Panc1 (cell line): Measurements from ENCODE around the gene HOXA7. TPM values are rescaled to one million over a fixed set of nuclear protein-coding genes. Genes with fewer than 3 reads are reported as not detected.

Experiments used
- ATAC-seq: fragments of 200-7000 bp; cut with Tn5 transposase; 2 replicates; pipeline ENCODE4 v1.9.1; 2020; ENCODE audit warnings: mild to moderate bottlenecking, moderate library complexity
- BruUV-seq: library from RNA; stranded (reverse); fragments of 400-500 nt; replicated peaks from 2 replicates; lab custom pipeline; 2021; lab: Mats Ljungman, UMichigan
- CTCF ChIA-PET: fragments of 300-600 bp; sonication (Branson Sonifier 250); formaldehyde crosslinking; loops from one replicate; lab custom pipeline; 2022; ENCODE audit warnings: antibody characterized with exemption; lab: Charles Lee
- POLR2A ChIA-PET: fragments of 300-600 bp; sonication (Branson Sonifier 250); formaldehyde crosslinking; loops from one replicate; lab custom pipeline; 2022; ENCODE audit warnings: antibody characterized with exemption; lab: Charles Lee
- DNase-seq: peaks from one replicate; pipeline ENCODE4 v3.0.0-alpha.2; 2010; ENCODE audit warnings: low read depth, low spot score
- H3K27ac ChIP-seq: 2 replicates; pipeline ENCODE4 v1.5.1; 2011; ENCODE audit warnings: mild to moderate bottlenecking, low read length, inconsistent platforms
- H3K27me3 ChIP-seq: fragments of 200-500 bp; sonication (Bioruptor generic); 2 replicates; pipeline ENCODE4 v1.6.0; 2014; ENCODE audit warnings: low read length, inconsistent platforms; ENCODE audit not compliant: control insufficient read depth, insufficient read depth
- H3K36me3 ChIP-seq: fragments of 200-500 bp; sonication (Bioruptor generic); 2 replicates; pipeline ENCODE4 v1.5.1; 2014; ENCODE audit warnings: inconsistent platforms, mild to moderate bottlenecking, low read length, moderate library complexity; ENCODE audit not compliant: control insufficient read depth, insufficient read depth
- H3K4me1 ChIP-seq: 2 replicates; pipeline ENCODE4 v1.5.1; 2011; ENCODE audit warnings: inconsistent platforms, mild to moderate bottlenecking, low read length, moderate library complexity; ENCODE audit not compliant: control insufficient read depth, insufficient read depth
- H3K4me3 ChIP-seq, 2 experiments: 2 replicates each; pipeline ENCODE4 v1.5.1; 2011 to 2012; ENCODE audit warnings: low read depth in 2 of 2, low read length in 2 of 2, mild to moderate bottlenecking in 2 of 2, inconsistent platforms in 1 of 2, moderate library complexity in 1 of 2
- H3K9me3 ChIP-seq: fragments of 200-500 bp; sonication (Bioruptor generic); 2 replicates; pipeline ENCODE4 v1.5.1; 2014; ENCODE audit warnings: low read depth, mild to moderate bottlenecking, inconsistent platforms, low read length, moderate library complexity; ENCODE audit not compliant: control insufficient read depth, insufficient read depth
- CTCF ChIP-seq: fragments of 450-650 bp; IDR thresholded peaks from 2 replicates; pipeline ENCODE4 v1.5.1; 2017; ENCODE audit warnings: mild to moderate bottlenecking
- POLR2AphosphoS5 ChIP-seq: IDR thresholded peaks from 2 replicates; pipeline ENCODE4 v1.6.1; 2012; ENCODE audit warnings: mild to moderate bottlenecking, low read depth, low read length, moderate library complexity
- SIN3A ChIP-seq: IDR thresholded peaks from 2 replicates; pipeline ENCODE4 v1.6.1; 2012; ENCODE audit warnings: low read depth, mild to moderate bottlenecking, low read length, moderate library complexity, borderline replicate concordance; ENCODE audit not compliant: insufficient read depth
- TCF7L2 ChIP-seq: IDR thresholded peaks from 2 replicates; pipeline ENCODE4 v1.6.1; 2011; ENCODE audit warnings: mild to moderate bottlenecking, low read depth, low read length, inconsistent platforms
- in situ Hi-C: cut with HindIII; loops from 2 replicates; pipeline ENCODE4 v1.10.0; 2016; ENCODE audit warnings: low sequenced_read_pairs, low pct_unique_long_range_greater_than_20kb
- intact Hi-C: fragments of 100-400 bp; cut with micrococcal nuclease; formaldehyde crosslinking; loops from one replicate; pipeline ENCODE4 v1.10.0; 2022; ENCODE audit not compliant: unreplicated experiment
- total RNA-seq: library from RNA; stranded (reverse); gene quantifications from one replicate; pipeline ENCODE4 v1.2.1, GENCODE V29; 2021; ENCODE audit not compliant: unreplicated experiment
- TF ChIP-seq, protein P1 (sequence below), 2 experiments: IDR thresholded peaks; 2 replicates each; pipeline ENCODE4 v1.6.1; 2011 to 2012; ENCODE audit warnings: low read depth in 2 of 2, control low read depth in 1 of 2, low read length in 1 of 2, mild to moderate bottlenecking in 1 of 2, moderate library complexity in 1 of 2; ENCODE audit not compliant: insufficient read depth in 1 of 2

Gene HOXA7
- total RNA-seq, 1 experiment from 2014 or later = not detected

DNA sequence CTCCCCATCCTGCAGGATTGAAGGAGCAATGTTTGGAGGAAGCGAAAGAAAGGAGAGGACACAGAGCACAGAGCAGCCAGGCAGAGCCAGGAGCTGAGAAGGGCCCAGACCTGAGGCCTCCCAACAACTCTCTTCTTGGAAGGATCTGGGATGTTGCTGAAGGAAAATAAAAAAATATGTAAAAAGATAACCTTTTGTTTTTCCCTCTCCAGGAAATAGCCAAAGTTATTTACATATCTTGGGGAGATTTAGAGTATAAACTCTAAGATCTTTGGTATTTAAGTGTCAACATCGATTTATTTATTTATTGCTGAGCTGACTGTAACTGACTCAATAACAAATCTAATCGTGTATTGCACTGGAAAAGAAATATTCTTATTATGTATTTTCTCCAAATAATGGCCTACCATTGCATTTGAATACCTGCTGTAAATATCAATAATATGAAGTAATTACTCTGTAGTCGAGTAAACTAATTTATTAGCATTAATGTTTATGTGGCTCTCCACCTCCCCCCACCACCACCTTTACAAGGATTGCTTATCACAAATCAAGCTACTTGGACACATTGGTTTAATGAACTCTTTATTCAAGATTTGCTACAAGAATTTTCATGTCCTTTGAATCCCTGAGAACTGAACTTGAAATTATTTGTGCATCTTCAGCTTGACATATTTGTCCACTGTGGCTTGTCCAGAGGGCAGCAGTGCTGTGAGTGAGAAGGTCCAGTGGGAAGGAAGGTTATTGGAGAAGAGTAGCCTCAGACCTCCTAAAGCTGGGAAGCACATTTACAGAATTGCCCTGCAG, 30.4 kb upstream of the HOXA7 start:
- intact Hi-C loops (no loop called here), in situ Hi-C loops (no loop called here)
- Histone ChIP-seq H3K4me3 (no peak overlapping the region), H3K36me3 (no peaks in the 10 kb centered on the region), H3K27ac (no peak overlapping the region), H3K27me3 (no peaks in the 10 kb centered on the region), H3K9me3 (no peaks in the 10 kb centered on the region), H3K4me1 (peaks cover 11% of the 10 kb centered on the region)
- TF ChIP-seq CTCF = no peak
- no peak for TF ChIP-seq POLR2AphosphoS5
- TF ChIP-seq, protein P1, sequence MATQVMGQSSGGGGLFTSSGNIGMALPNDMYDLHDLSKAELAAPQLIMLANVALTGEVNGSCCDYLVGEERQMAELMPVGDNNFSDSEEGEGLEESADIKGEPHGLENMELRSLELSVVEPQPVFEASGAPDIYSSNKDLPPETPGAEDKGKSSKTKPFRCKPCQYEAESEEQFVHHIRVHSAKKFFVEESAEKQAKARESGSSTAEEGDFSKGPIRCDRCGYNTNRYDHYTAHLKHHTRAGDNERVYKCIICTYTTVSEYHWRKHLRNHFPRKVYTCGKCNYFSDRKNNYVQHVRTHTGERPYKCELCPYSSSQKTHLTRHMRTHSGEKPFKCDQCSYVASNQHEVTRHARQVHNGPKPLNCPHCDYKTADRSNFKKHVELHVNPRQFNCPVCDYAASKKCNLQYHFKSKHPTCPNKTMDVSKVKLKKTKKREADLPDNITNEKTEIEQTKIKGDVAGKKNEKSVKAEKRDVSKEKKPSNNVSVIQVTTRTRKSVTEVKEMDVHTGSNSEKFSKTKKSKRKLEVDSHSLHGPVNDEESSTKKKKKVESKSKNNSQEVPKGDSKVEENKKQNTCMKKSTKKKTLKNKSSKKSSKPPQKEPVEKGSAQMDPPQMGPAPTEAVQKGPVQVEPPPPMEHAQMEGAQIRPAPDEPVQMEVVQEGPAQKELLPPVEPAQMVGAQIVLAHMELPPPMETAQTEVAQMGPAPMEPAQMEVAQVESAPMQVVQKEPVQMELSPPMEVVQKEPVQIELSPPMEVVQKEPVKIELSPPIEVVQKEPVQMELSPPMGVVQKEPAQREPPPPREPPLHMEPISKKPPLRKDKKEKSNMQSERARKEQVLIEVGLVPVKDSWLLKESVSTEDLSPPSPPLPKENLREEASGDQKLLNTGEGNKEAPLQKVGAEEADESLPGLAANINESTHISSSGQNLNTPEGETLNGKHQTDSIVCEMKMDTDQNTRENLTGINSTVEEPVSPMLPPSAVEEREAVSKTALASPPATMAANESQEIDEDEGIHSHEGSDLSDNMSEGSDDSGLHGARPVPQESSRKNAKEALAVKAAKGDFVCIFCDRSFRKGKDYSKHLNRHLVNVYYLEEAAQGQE (IDR thresholded peaks at IDR 0.05; ENCODE audit: insufficient read depth in 1 of 2, low read depth in 2 of 2, low read length in 1 of 2) = no peak
- no peak for TF ChIP-seq SIN3A
- no peak for TF ChIP-seq TCF7L2
- no TSS peak for BruUV-seq
- ChIA-PET POLR2A (no interaction called here), CTCF (no interaction called here)
- ATAC-seq (no peak), DNase-seq (no peak)

DNA sequence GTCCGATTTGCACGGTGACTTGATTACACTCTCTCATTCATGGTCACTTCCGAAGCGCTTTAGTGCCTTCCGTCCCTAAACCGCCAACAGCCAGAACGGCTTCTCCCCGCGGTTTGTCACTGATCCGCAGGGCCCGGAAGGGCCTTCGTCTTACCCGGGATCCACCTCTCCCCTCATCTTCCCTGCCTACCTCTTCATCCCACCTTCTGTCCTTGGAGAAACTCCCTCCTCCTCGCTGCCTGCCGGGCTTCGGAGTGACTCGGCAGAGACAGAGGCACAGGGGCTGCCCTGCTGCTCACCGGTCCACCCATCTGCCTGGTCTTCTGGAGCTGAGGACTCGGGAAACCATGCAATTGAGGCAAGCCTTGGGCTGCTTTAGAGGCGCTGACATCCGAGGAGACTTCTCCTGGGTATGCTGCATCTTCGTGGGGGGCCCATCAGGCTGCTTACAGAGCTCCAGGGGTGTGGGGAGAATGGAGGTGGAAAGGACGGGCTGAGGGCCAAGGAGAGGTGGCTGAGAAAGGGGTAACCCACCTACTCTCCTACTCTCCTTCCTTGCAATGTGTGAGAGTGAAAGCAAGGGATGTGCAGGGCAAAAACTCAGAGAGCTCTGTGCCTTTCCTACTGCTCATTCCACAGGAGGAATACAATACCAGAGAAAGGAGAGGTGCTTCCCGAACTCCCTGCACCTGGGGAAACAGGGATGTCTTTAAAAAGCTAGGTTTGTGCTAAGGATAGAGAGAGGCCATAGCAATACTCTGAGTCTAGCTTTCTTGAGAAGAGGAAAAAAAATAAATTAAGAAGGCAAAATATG, 29.6 kb upstream of the HOXA7 start:
- no peak for DNase-seq
- intact Hi-C loops (no loop called here), in situ Hi-C loops (no loop called here)
- TF ChIP-seq SIN3A (no peak), CTCF (no peak), POLR2AphosphoS5 (no peak), TCF7L2 (no peak)
- TF ChIP-seq, protein P1 (IDR thresholded peaks at IDR 0.05; ENCODE audit: insufficient read depth in 1 of 2, low read depth in 2 of 2, low read length in 1 of 2) = no peak
- CTCF ChIA-PET = no interaction called here
- POLR2A ChIA-PET = no interaction called here
- H3K36me3 ChIP-seq = no peaks in the 10 kb centered on the region
- peaks cover 11% of the 10 kb centered on the region for H3K4me1 ChIP-seq
- no TSS peak for BruUV-seq
- no peak overlapping the region for H3K4me3 ChIP-seq
- H3K27ac ChIP-seq = no peak overlapping the region
- H3K27me3 ChIP-seq = no peaks in the 10 kb centered on the region
- ATAC-seq = peak; percentile 25; the same call in 1 of the 2 replicates
- no peaks in the 10 kb centered on the region for H3K9me3 ChIP-seq
